Hepatocyte (in vitro differentiated cells): ENCODE data around the gene SKAP1.
A peak's percentile ranks its signal among the peaks of the same experiment; 100 is the strongest.

Experiments used
- EZH2 ChIP-seq: fragments of 200-600 bp; sonication (generic); IDR thresholded peaks from 2 replicates; pipeline ENCODE4 v1.6.1; 2016; ENCODE audit warnings: antibody characterized with exemption, mild to moderate bottlenecking, borderline replicate concordance
- EZH2phosphoT487 ChIP-seq: fragments of 200-600 bp; sonication (generic); IDR thresholded peaks from one replicate; pipeline ENCODE4 v1.6.1; 2018; ENCODE audit warnings: antibody characterized with exemption, mild to moderate bottlenecking, low read depth, moderate library complexity; ENCODE audit not compliant: unreplicated experiment, severe bottlenecking
- TF ChIP-seq, protein P1 (sequence below): fragments of 200-600 bp; sonication (generic); IDR thresholded peaks from 2 replicates; pipeline ENCODE4 v1.5.1; 2016; ENCODE audit warnings: antibody characterized with exemption, mild to moderate bottlenecking; ENCODE audit not compliant: poor library complexity

DNA sequence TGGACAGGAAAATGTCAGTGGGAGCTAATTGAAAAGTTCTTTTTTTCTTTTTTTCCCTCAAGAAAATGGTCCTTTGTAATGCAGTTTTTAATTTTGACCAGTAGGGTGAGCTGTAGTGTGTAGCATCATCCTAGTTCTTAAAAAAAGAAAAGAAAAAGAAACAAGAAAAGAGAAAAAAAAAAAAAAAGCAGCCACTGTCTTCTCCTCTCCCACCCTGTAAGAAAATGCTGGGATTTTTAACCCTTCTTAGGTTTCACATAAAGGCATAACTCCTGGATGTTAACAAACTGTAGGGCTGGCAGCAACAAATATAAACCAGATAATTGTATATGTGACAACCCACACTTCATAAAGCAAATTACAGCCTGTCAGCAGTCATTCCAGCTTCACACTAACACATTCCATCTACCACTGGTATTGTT, 78.1 kb downstream of the SKAP1 start:
- TF ChIP-seq, protein P1, sequence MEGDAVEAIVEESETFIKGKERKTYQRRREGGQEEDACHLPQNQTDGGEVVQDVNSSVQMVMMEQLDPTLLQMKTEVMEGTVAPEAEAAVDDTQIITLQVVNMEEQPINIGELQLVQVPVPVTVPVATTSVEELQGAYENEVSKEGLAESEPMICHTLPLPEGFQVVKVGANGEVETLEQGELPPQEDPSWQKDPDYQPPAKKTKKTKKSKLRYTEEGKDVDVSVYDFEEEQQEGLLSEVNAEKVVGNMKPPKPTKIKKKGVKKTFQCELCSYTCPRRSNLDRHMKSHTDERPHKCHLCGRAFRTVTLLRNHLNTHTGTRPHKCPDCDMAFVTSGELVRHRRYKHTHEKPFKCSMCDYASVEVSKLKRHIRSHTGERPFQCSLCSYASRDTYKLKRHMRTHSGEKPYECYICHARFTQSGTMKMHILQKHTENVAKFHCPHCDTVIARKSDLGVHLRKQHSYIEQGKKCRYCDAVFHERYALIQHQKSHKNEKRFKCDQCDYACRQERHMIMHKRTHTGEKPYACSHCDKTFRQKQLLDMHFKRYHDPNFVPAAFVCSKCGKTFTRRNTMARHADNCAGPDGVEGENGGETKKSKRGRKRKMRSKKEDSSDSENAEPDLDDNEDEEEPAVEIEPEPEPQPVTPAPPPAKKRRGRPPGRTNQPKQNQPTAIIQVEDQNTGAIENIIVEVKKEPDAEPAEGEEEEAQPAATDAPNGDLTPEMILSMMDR, result peak; percentile 73
- no peak for TF ChIP-seq EZH2
- TF ChIP-seq EZH2phosphoT487, result no peak
